Effector memory CD4-positive, alpha-beta T cell (primary cell): ENCODE results near the gene RBM6.
A peak's percentile ranks its signal among the peaks of the same experiment; 100 is the strongest.
"Not testable (repeated sequence)": the region's sequence is repeated elsewhere in the genome, so short reads cannot be mapped to it uniquely, and the experiment has no call there.

Experiments used
- DNase-seq, 3 donors: peaks; one replicate each; pipeline ENCODE4 v3.0.0-alpha.2; 2020
- H3K27ac ChIP-seq: 2 replicates; pipeline ENCODE4 v1.7.0; 2013; ENCODE audit warnings: mild to moderate bottlenecking, low read length, moderate library complexity; ENCODE audit not compliant: insufficient read depth, poor library complexity, severe bottlenecking
- H3K27me3 ChIP-seq: replicated peaks from 2 replicates; pipeline ENCODE4 v1.7.0; 2013; ENCODE audit warnings: mild to moderate bottlenecking, low read length; ENCODE audit not compliant: insufficient read depth, control insufficient read depth, poor library complexity, severe bottlenecking
- H3K36me3 ChIP-seq: 2 replicates; pipeline ENCODE4 v1.7.0; 2013; ENCODE audit warnings: mild to moderate bottlenecking, low read length, moderate library complexity; ENCODE audit not compliant: control insufficient read depth, insufficient read depth
- H3K4me1 ChIP-seq: 2 replicates; pipeline ENCODE4 v1.7.0; 2013; ENCODE audit warnings: low read length, mild to moderate bottlenecking; ENCODE audit not compliant: control insufficient read depth, insufficient read depth, poor library complexity, severe bottlenecking
- H3K4me3 ChIP-seq: 2 replicates; pipeline ENCODE4 v1.7.0; 2013; ENCODE audit warnings: low read length, low read depth, mild to moderate bottlenecking; ENCODE audit not compliant: insufficient read depth, poor library complexity, severe bottlenecking
- H3K9me3 ChIP-seq: 2 replicates; pipeline ENCODE4 v1.7.0; 2013; ENCODE audit warnings: mild to moderate bottlenecking, low read length, moderate library complexity; ENCODE audit not compliant: control insufficient read depth

Gene RBM6

GRCh38 chr3:49930922-49931321 is 9.0 kb upstream of the RBM6 start:
- no peaks in the 10 kb centered on the region for H3K36me3 ChIP-seq
- H3K9me3 ChIP-seq: no peaks in the 10 kb centered on the region
- no peak overlapping the region for H3K4me3 ChIP-seq
- H3K27ac ChIP-seq: no peak overlapping the region
- peaks cover 9% of the 10 kb centered on the region for H3K4me1 ChIP-seq
- DNase-seq: no peak
- no peaks in the 10 kb centered on the region for H3K27me3 ChIP-seq

DNA sequence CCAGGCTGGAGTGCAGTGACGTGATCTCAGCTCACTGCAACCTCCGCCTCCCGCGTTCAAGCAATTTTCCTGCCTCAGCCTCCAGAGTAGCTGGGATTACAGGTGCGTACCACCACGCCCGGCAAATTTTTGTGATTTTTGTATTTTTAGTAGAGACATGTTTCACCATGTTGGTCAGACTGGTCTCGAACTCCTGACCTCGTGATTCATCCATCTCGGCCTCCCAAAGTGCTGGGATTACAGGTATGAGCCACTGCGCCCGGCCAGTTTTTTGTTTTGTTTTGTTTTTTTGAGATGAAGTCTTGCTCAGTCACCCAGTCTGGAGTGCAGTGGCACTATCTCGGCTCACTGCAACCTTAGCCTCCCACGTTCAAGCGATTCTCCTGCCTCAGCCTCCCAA is 7.7 kb upstream of the RBM6 start:
- DNase-seq, H3K36me3 ChIP-seq, H3K27ac ChIP-seq, H3K9me3 ChIP-seq, H3K27me3 ChIP-seq, H3K4me3 ChIP-seq, H3K4me1 ChIP-seq: not testable (repeated sequence)

GRCh38 chr3:49937090-49937489 is 2.9 kb upstream of the RBM6 start:
- H3K9me3 ChIP-seq: no peaks in the 10 kb centered on the region
- no peak overlapping the region for H3K27ac ChIP-seq
- H3K36me3 ChIP-seq: no peaks in the 10 kb centered on the region
- H3K27me3 ChIP-seq: no peaks in the 10 kb centered on the region
- H3K4me1 ChIP-seq: peaks cover 7% of the 10 kb centered on the region
- H3K4me3 ChIP-seq: no peak overlapping the region
- no peak for DNase-seq

DNA sequence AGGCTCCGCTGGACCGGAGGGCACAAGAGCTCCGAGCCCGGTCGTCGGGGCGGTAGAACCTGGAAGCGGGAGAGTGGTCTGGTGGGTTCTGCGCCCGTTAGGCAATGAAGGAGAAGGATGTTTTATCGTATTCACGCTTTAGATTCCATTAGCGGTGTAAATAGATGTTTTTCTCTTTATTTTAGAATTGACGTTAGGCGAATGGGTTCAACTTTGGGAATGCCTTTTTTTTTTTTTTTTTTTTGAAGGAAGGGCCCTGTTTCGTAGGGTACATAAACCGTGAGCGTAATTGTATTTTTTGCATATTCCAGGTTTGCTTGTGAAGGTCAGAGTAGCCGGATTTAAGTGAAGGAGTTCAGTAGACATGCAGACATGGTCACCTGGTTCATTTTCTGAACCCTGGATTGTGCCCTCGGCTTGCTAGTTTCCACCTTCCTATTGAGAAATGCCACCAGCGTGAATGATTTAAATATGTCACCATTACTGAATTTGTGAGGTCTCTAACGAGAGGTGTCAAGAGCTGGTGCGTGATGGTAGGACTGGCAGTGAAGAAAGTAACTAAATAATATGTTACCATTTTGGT is 808 bp downstream of the RBM6 start:
- peak overlapping the region; percentile 93 for H3K27ac ChIP-seq
- no peaks in the 10 kb centered on the region for H3K27me3 ChIP-seq
- H3K4me3 ChIP-seq: peak overlapping the region; percentile 73
- peaks cover 10% of the 10 kb centered on the region for H3K4me1 ChIP-seq
- H3K36me3 ChIP-seq: no peaks in the 10 kb centered on the region
- DNase-seq: no peak
- H3K9me3 ChIP-seq: no peaks in the 10 kb centered on the region

DNA sequence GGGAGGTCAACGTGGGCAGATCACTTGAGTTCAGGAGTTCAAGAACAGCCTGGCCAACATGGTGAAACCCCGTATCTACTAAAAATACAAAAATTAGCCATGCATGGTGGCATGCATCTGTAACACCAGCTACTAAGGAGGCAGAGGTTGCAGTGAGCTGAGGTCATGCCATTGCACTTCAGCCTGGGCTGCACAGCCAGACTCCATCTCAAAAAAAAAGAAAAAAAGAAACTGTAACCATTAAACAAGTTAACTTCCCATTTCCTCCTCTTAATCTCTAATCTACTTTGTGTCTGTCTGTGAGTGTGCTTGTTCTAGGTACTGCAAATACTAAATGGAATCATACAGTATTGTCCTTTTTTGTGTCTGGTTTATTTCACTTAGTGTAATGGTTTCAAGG is 2.7 kb downstream of the RBM6 start:
- no peak for DNase-seq
- Histone ChIP-seq H3K27ac (no peak overlapping the region), H3K9me3 (no peaks in the 10 kb centered on the region), H3K4me1 (peaks cover 10% of the 10 kb centered on the region), H3K36me3 (no peaks in the 10 kb centered on the region), H3K27me3 (no peaks in the 10 kb centered on the region), H3K4me3 (no peak overlapping the region)

- DNase-seq: no peak
- Histone ChIP-seq H3K4me3 (no peak overlapping the region), H3K36me3 (no peaks in the 10 kb centered on the region), H3K9me3 (no peaks in the 10 kb centered on the region), H3K27ac (no peak overlapping the region), H3K27me3 (no peaks in the 10 kb centered on the region), H3K4me1 (no peaks in the 10 kb centered on the region)
Measured at GRCh38 chr3:49952924-49953323, 13.0 kb downstream of the RBM6 start.

- Histone ChIP-seq H3K27ac (no peak overlapping the region), H3K27me3 (no peaks in the 10 kb centered on the region)
Measured at GRCh38 chr3:49955636-49956035, 15.7 kb downstream of the RBM6 start.

DNA sequence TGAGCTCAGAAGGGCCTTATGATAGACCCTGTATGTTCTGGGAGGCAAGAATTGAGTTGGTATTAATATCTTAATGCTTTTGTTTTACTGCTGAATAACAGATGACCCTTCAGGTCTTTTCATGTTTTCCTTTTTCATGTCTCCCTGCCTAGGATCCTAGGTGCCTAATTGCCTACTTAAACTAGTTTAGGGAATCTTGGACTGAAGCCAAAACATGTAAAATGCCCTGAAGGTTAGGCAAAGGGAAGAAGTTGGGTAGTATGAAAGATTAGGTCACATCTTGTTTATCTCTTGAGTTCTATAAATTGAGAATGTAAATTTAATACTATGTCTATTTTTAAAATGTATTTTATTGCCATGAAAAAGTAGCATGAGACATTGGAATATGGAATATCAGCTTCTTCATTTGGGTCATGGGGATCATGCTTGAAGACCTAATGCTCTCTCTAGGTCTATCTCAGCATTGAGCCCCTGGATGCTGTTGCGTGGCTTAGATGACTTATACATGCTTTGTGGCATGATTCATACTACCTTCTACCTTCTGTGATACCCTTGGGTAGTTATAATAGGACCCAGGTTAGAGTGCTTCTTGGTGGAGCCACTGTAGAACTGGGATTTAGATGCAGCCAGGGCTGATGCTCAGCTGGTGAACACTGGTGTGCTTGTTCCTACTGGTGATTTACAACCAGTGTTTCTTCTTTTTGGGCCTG is 26.4 kb downstream of the RBM6 start:
- Histone ChIP-seq H3K4me3 (no peak overlapping the region), H3K4me1 (no peaks in the 10 kb centered on the region), H3K27ac (no peak overlapping the region), H3K36me3 (peaks cover 29% of the 10 kb centered on the region), H3K9me3 (no peaks in the 10 kb centered on the region), H3K27me3 (no peaks in the 10 kb centered on the region)
- no peak for DNase-seq

More at GRCh38 chr3:49955636-49956035, 15.7 kb downstream of the RBM6 start:
- Histone ChIP-seq H3K4me1 (no peaks in the 10 kb centered on the region), H3K9me3 (no peaks in the 10 kb centered on the region), H3K36me3 (no peaks in the 10 kb centered on the region), H3K4me3 (no peak overlapping the region)
- DNase-seq: no peak

DNA sequence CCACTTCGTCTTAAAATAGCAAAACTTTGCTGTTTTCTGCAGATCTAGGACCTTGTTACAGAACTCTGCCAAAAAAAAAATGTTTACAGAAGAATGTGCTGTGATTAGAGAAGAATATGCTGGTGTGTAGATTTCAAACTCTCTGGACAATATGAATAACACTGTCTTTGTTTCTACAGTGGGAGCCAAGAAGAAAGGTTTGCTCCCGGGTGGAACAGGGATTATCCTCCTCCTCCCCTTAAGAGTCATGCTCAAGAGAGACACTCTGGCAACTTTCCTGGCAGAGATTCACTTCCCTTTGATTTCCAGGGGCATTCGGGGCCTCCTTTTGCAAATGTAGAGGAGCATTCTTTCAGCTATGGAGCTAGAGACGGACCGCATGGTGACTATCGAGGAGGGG is 27.3 kb downstream of the RBM6 start:
- Histone ChIP-seq H3K36me3 (peaks cover 37% of the 10 kb centered on the region), H3K4me3 (no peak overlapping the region), H3K27me3 (no peaks in the 10 kb centered on the region), H3K9me3 (no peaks in the 10 kb centered on the region), H3K4me1 (no peaks in the 10 kb centered on the region), H3K27ac (no peak overlapping the region)
- no peak for DNase-seq

DNA sequence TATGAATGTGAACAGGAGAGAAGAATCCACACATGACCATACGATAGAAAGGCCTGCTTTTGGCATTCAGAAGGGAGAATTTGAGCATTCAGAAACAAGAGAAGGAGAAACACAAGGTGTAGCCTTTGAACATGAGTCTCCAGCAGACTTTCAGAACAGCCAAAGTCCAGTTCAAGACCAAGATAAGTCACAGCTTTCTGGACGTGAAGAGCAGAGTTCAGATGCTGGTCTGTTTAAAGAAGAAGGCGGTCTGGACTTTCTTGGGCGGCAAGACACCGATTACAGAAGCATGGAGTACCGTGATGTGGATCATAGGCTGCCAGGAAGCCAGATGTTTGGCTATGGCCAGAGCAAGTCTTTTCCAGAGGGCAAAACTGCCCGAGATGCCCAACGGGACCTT is 28.4 kb downstream of the RBM6 start:
- no peak overlapping the region for H3K27ac ChIP-seq
- no peak overlapping the region for H3K4me3 ChIP-seq
- H3K36me3 ChIP-seq: peaks cover 42% of the 10 kb centered on the region
- no peak for DNase-seq
- H3K4me1 ChIP-seq: no peaks in the 10 kb centered on the region
- no peaks in the 10 kb centered on the region for H3K27me3 ChIP-seq
- no peaks in the 10 kb centered on the region for H3K9me3 ChIP-seq
